Germinal center (tissue), 1 donor: Measurements from ENCODE around the gene CSGALNACT2.

Experiments used
- DNase-seq: peaks from one replicate; pipeline ENCODE4 v3.0.0; 2012; ENCODE audit warnings: mixed read lengths, low spot score

The CSGALNACT2 gene

DNA sequence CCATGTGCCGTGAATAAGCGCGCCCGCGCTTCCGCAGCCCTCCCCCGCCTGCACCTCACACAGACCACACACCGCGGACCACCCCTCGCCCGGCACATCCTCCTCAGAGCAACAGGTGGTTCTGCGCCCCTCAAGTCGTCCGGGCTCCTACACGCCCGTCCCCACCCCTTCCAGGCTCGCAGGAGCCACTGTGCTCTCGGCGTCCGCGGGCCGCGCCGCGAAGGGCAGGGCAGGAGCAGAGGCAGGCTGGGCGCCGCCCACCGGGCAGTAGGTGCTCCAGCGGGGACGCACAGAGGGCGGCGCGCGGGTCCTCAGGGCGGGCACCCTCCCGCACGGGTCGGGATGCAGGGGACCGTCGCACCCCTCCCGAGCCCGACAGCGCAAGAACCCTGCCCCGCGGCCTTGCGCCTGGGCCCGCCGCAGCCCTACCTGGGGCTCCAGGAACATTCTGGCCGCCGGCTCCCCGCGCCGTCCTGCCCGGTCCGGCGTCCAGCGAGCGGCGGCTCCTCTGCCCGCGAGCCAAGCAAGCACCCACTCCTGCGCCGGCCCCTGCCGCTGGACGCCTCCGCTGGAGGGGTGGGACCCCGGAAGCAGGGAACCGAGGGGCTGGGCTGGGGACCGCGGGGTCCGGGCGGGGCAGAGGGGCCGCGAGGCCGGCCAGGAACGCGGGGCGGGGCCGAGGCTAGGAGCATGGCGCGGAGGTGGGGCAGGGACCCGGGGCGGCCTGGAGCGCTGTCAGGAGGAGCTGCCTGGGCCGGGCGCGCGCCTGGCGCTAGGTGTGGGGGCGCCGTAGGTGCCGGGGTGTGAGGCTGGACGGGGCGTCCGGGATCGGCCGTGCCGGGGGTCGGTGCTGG lies 91.2 kb downstream of the CSGALNACT2 start:
- no peak for DNase-seq

DNA sequence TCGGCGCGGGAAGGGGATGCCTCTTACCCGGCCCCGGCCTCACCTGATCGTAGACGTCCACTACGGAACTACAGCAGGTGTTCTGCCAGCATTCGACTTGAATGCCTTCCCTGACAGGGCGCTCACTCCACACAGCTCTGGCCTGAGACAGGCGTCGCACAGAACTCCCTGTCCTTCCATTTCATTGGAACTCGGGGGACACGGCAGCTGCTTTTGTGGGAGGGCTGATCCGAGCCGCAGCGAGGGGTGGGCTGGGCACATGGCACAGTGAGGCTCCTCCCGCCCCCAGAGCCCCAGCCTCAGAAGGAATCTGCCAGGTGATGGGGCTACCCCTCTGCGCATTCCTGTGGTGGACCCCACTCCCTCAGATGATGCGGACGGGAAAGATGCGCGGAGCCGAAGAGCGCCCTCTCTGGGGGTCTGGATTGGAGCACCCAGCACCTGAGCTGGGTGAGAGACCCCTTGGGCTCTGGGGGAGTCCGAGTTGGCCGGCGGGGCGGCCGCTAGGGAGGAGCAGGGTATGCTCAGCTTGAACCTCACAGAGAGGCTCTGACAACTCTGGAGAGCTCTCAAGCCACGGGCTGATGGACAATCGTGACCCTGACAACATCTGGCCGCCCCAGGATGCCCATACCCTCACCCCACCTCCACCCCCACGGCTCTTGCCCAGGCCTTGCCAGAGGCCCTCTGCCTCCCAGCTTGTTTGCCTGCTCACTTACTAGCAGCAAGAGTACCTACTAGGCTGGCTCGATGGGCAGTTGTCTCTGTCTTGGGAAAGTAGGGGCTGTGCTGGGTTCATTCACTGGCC lies 92.1 kb downstream of the CSGALNACT2 start:
- no peak for DNase-seq

DNA sequence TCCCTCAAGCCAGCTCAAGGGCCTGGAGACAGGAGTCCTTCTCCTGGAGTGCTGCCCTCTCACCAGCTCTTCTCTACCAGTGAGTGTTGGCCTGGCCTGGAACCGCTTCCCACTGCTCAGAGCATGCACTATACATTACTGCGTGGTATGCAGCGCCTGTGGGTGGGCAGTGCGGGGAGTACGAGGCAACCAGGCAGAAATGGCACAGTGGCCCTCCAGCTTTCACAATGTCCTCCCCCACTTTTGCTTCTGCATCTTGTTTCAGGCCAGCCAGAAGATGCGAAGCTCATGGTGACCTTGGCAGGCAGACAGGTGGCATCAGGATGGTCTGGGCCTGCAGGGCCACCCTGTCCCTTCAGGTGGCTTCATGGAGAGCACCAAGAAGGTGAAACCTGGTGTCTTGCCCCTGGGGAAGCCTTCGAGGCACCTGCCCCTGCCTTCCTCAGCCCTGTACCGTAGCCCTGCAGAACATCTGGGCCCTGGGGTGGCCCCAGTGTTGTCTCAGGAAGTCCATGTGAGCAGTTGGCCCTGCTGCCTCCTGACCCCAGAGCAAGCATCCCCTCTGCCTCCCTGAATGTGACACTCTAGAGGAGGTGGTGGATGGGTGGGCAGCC lies 92.8 kb downstream of the CSGALNACT2 start:
- DNase-seq = no peak

DNA sequence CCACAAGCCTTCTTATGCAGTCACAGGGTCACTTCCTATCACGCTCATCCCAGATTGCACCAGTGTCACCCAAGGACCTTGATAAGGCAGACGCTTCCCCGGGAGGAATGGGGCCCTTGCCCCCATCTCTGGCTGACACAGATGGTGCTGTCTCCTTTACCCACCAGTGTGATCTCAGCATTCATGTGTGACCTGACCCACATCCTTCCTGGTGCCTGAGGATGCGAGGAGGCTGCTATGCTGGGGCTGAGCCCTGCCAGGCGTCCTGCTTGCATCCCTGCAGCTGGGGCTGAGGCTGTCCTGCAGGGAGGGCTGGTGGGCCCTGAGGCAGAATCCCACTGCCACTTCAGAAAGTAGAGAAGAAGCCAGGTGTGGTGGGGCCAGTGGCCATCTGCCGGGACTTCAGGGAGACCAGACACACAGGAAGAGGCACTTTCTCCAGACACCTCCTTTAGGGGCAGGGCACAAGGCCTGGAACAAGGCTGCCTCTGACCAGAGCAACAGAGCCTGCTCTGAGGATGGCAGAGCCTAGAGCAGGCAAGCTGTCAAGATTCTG lies 93.4 kb downstream of the CSGALNACT2 start:
- DNase-seq = no peak

DNA sequence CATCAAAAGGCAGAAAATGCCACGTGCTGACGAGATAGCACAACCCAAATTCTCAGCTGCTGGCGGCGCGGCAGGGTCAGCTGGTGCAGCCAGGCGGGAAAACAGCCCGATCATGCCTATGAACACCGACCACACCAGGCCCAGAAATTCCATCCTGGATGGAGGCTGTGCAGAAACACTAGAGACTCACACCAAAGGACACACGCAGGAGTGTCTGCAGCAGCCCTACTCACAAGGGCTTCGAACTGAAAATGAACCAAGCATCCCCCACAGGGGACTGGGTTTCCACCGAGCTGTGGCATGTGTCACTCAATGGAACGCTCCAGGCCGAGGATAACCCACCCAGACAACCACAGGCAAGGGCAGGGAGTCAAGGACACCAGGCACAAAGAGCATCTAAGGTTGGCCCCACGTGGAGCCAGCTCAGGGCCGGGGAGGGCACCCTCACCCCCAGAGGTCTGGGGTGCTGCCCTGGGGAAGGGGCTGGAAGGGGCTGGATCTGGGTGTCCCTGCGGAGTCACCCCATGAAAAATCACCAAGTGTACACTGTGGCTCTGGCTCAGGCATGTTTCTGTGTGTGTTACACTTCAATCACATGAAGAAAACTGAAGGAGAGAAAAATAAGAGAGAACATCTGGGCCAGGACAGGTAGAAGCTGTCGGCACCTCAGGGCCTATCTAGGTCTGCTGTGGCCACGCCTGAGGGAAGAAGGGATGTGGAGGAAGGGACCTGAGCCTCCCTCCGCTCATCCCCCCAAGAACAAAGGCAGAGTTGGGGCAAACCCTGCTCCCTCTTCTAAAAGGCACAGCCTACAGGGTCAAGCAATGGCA lies 95.6 kb downstream of the CSGALNACT2 start:
- no peak for DNase-seq

DNA sequence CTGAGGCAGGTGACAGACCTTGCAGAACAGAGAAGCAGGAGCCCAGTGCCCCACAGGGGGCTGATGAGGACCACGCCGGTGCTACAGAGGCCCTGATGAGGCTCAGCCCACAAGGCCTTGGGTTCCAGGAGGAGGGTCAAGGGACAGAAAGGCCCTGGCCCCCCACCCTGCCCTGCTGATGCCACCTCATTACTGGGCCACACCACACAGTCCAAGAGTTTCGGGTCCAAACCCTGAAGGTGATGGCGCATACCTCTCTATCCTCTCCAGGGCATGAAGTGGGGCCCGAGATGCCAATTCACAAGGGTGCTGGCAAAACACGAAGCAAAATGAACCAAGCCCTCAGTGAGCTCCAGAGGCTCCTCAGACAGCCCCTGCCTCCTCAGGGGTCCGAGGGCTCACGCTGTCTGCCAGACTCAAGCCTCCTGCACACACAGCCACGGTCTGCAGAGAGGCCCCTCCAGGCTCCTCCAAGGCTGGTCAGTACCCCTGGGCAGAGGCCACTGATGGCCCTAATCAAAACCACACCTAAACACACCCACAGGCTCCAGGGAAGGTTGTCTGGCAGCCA lies 96.3 kb downstream of the CSGALNACT2 start:
- no peak for DNase-seq
